ENCODE results near the gene NUBPL.
"Not testable (repeated sequence)": the region's sequence is repeated elsewhere in the genome, so short reads cannot be mapped to it uniquely, and the experiment has no call there.

NUBPL gene

DNA sequence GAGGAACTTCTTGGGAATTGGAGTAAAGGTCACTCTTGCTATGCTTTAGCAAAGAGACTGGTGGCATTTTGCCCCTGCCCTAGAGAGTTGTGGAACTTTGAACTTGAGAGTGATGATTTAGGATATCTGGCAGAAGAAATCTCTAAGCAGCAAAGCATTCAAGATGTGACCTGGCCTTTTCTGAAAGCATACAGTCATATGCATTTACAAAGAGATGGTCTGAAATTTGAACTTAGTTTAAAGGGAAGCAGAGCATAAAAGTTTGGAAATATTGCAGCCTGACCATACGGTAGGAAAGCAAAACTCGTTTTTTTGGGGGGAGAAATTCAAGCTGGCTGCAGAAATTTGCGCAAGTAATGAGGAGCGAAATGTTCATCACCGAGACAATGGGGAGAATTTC, 60.9 kb downstream of the NUBPL start:
- DNase-seq (ENCODE audit: low read depth, low spot score), result no peak
- ChIA-PET POLR2A (no interaction called here), CTCF (no interaction called here)
- H3K4me3 ChIP-seq (ENCODE audit: low read depth, low read length), result no peak overlapping the region
- TF ChIP-seq, protein P1, sequence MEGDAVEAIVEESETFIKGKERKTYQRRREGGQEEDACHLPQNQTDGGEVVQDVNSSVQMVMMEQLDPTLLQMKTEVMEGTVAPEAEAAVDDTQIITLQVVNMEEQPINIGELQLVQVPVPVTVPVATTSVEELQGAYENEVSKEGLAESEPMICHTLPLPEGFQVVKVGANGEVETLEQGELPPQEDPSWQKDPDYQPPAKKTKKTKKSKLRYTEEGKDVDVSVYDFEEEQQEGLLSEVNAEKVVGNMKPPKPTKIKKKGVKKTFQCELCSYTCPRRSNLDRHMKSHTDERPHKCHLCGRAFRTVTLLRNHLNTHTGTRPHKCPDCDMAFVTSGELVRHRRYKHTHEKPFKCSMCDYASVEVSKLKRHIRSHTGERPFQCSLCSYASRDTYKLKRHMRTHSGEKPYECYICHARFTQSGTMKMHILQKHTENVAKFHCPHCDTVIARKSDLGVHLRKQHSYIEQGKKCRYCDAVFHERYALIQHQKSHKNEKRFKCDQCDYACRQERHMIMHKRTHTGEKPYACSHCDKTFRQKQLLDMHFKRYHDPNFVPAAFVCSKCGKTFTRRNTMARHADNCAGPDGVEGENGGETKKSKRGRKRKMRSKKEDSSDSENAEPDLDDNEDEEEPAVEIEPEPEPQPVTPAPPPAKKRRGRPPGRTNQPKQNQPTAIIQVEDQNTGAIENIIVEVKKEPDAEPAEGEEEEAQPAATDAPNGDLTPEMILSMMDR (IDR thresholded peaks at IDR 0.05; ENCODE audit: insufficient read depth, low read length, missing control alignments), result no peak

DNA sequence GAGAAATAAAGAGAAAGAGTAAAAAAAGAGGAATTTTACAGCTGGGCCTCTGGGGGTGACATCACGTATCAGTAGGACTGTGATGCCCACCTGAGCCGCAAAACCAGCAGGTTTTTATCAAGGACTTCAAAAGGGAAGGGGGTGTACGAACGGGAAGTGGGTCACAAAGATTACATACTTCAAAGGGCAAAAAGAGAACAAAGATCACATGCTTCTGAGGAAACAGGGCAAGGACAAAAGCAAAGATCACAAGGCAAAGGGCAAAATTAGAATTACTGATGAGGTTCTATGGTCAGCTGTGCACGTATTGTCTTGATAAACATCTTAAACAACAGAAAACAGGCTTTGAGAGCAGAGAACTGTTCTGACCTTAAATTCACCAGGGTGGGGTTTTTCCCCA, 91.7 kb downstream of the NUBPL start:
- POLR2A ChIA-PET; CTCF ChIA-PET; DNase-seq (ENCODE audit: low read depth, low spot score); H3K4me3 ChIP-seq (ENCODE audit: low read depth, low read length): not testable (repeated sequence)

DNA sequence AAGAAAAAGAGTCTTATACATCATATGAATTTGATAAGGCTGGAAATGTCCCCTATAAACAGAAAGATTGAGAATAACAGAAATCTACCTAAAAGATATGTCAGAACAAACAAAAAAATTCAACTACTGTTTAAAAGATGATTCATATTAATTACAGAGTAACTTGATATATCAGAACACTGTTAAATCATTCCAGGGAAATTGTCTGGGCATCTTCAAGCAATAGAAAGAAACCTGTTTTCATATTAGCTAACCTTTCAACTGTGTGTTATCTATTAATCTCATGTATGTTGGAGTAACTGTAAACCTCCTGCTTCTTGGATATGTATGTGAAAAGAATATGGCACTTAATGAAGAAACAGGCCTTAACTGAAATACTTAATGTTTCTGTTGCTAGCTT, 96.7 kb downstream of the NUBPL start:
- ChIA-PET CTCF (no interaction called here), POLR2A (no interaction called here)
- no peak for DNase-seq (ENCODE audit: low read depth, low spot score)
- TF ChIP-seq, protein P1 (IDR thresholded peaks at IDR 0.05; ENCODE audit: insufficient read depth, low read length, missing control alignments), result no peak
- H3K4me3 ChIP-seq (ENCODE audit: low read depth, low read length), result no peak overlapping the region

DNA sequence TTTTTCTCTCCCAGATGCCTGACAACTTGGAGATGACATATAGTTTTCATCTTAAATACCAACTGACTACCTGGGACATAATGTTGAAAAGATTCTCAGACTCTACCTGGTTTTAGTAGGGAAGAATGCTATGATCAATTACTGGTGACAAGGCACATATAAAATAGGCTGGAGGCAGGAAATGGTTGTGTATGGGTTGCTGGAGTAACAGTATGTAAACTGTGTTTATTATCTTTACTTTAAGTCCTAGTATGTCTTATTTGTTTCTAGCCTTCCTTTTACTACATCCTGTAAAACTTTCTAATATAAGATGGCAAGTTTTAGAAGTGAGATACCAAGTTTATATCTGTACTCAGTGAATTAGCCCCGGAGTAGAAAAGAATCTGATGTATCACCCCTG, 98.1 kb downstream of the NUBPL start:
- CTCF ChIA-PET, result no interaction called here
- no peak for DNase-seq (ENCODE audit: low read depth, low spot score)

DNA sequence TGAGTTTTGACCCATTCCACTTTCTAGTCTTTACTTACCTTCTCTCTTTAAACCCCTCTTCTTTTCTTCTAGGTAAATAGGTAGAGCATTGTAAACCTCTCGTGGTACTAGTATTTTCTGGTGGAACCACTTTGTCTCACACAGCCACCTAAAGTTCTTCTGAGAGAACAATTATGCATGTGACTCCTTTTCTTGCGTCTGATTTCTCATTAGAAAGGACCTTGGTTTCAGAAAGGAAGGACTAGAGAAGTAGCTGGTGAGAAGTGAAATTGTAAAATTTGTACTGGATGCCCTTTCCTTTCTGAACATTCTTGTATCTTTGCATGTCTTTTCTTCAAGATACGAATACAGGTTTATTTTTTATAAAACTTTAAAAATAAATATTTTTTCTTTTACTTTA, 99.0 kb downstream of the NUBPL start:
- DNase-seq (ENCODE audit: low read depth, low spot score), result no peak
- no peak overlapping the region for H3K4me3 ChIP-seq (ENCODE audit: low read depth, low read length)
- ChIA-PET POLR2A (no interaction called here), CTCF (no interaction called here)
- TF ChIP-seq, protein P1 (IDR thresholded peaks at IDR 0.05; ENCODE audit: insufficient read depth, low read length, missing control alignments), result no peak

More for the DNA sequence above, 98.1 kb downstream of the NUBPL start:
- H3K4me3 ChIP-seq (ENCODE audit: low read depth, low read length), result no peak overlapping the region
- TF ChIP-seq, protein P1 (IDR thresholded peaks at IDR 0.05; ENCODE audit: insufficient read depth, low read length, missing control alignments), result no peak
- POLR2A ChIA-PET, result no interaction called here

DNA sequence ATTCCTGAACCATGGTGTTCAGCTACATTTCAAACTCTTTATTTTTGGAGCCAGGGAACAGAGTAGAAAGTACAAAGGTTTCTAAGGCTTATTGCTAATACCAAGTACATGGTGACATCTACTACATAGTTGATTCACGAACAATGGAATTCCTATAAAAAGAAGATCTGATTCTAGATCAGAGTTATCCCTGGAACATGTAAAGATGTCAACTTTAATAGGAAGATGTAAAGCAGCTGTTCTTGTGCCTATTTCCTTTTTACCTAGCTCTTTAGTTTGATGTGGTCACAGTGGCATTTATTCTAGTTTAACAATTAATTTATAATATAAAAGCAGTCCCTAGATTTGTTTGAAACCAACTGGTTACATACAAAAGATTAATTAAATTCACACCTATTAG, 99.5 kb downstream of the NUBPL start:
- ChIA-PET CTCF (no interaction called here), POLR2A (no interaction called here)
- TF ChIP-seq, protein P1 (IDR thresholded peaks at IDR 0.05; ENCODE audit: insufficient read depth, low read length, missing control alignments), result no peak
- no peak for DNase-seq (ENCODE audit: low read depth, low spot score)
- no peak overlapping the region for H3K4me3 ChIP-seq (ENCODE audit: low read depth, low read length)

DNA sequence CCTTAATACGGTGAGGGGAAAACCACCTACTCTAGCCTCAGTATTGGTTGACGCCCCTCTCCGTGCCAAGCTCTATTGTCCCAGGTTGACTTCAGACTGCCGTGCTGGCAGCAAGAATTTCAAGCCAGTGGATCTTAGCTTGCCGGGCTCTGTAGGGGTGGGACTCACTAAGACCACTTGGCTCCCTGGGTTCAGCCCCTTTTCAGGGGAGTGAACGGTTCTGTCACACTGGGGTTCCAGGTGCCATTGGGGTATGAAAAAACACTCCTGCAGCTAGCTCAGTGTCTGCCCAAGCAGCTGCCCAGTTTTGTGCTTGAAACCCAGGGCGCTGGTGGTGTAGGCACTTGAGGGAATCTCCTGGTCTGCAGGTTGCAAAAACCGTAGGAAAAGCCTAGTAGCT, 107.1 kb downstream of the NUBPL start:
- no peak for DNase-seq (ENCODE audit: low read depth, low spot score)
- POLR2A ChIA-PET, result no interaction called here
- TF ChIP-seq, protein P1 (IDR thresholded peaks at IDR 0.05; ENCODE audit: insufficient read depth, low read length, missing control alignments), result no peak
- CTCF ChIA-PET, result no interaction called here
- no peak overlapping the region for H3K4me3 ChIP-seq (ENCODE audit: low read depth, low read length)

Data from AG04449 (cell line).